Measurements from ENCODE around the gene STAM.
"Not testable (repeated sequence)": the region's sequence is repeated elsewhere in the genome, so short reads cannot be mapped to it uniquely, and the experiment has no call there.

The STAM gene

GRCh38 chr10:17675638-17676037 is 31.7 kb downstream of the STAM start:
- no peak for DNase-seq (ENCODE audit: low spot score)

- DNase-seq (ENCODE audit: low spot score), result no peak
Measured at GRCh38 chr10:17676919-17677318, 33.0 kb downstream of the STAM start.

- DNase-seq (ENCODE audit: low spot score), result no peak
Measured at GRCh38 chr10:17682236-17682946, 38.4 kb downstream of the STAM start.

GRCh38 chr10:17683541-17683940 is 39.6 kb downstream of the STAM start:
- no peak for DNase-seq (ENCODE audit: low spot score)

- peak; percentile 25 for DNase-seq (ENCODE audit: low spot score)
Measured at GRCh38 chr10:17684537-17684936, 40.6 kb downstream of the STAM start.

GRCh38 chr10:17685233-17685840 is 41.4 kb downstream of the STAM start:
- DNase-seq (ENCODE audit: low spot score), result no peak

- no peak for DNase-seq (ENCODE audit: low spot score)
Measured at GRCh38 chr10:17687117-17687831, 43.3 kb downstream of the STAM start.

- no peak for DNase-seq (ENCODE audit: low spot score)
Measured at GRCh38 chr10:17689137-17689536, 45.2 kb downstream of the STAM start.

- DNase-seq (ENCODE audit: low spot score), result no peak
Measured at GRCh38 chr10:17693009-17693408, 49.1 kb downstream of the STAM start.

GRCh38 chr10:17698696-17699095 is 54.7 kb downstream of the STAM start:
- DNase-seq (ENCODE audit: low spot score), result no peak

GRCh38 chr10:17701301-17701700 is 57.4 kb downstream of the STAM start:
- DNase-seq (ENCODE audit: low spot score), result no peak

GRCh38 chr10:17703706-17704105 is 59.8 kb downstream of the STAM start:
- no peak for DNase-seq (ENCODE audit: low spot score)

- no peak for DNase-seq (ENCODE audit: low spot score)
Measured at GRCh38 chr10:17708821-17709220, 64.9 kb downstream of the STAM start.

- DNase-seq (ENCODE audit: low spot score), result no peak
Measured at GRCh38 chr10:17709492-17709891, 65.5 kb downstream of the STAM start.

- no peak for DNase-seq (ENCODE audit: low spot score)
Measured at GRCh38 chr10:17710181-17710580, 66.2 kb downstream of the STAM start.

GRCh38 chr10:17712053-17712452 is 68.1 kb downstream of the STAM start:
- no peak for DNase-seq (ENCODE audit: low spot score)

- DNase-seq (ENCODE audit: low spot score), result no peak
Measured at GRCh38 chr10:17712717-17713471, 68.9 kb downstream of the STAM start.

GRCh38 chr10:17713758-17714157 is 69.8 kb downstream of the STAM start:
- no peak for DNase-seq (ENCODE audit: low spot score)

GRCh38 chr10:17716161-17716560 is 72.2 kb downstream of the STAM start:
- DNase-seq (ENCODE audit: low spot score), result no peak

- DNase-seq (ENCODE audit: low spot score), result not testable (repeated sequence)
Measured at GRCh38 chr10:17722317-17723014, 78.5 kb downstream of the STAM start.

GRCh38 chr10:17725703-17726102 is 81.8 kb downstream of the STAM start:
- no peak for DNase-seq (ENCODE audit: low spot score)

GRCh38 chr10:17729630-17730029 is 85.7 kb downstream of the STAM start:
- no peak for DNase-seq (ENCODE audit: low spot score)

All from CD4-positive, alpha-beta T cell treated with Interleukin-15 for 4 hours (primary cell).